GM18870 (cell line): ENCODE measurements around the gene TICRR.
"Not testable (repeated sequence)": the region's sequence is repeated elsewhere in the genome, so short reads cannot be mapped to it uniquely, and the experiment has no call there.

Experiments
- ATAC-seq: cut with Tn5 transposase; IDR thresholded peaks from one replicate; pipeline ENCODE4 v1.9.1; 2021; ENCODE audit warnings: moderate library complexity; ENCODE audit not compliant: unreplicated experiment

TICRR gene

GRCh38 chr15:89575146-89575655, at the start of gene TICRR:
TSS of gene TICRR (plus strand) at chr15:89575469. CDS start at chr15:89575587, 118 bp downstream.
- peak; percentile 98 for ATAC-seq

GRCh38 chr15:89526181-89526580, 49.1 kb upstream of the TICRR start:
- ATAC-seq: no peak

GRCh38 chr15:89526601-89527441, 48.4 kb upstream of the TICRR start:
- ATAC-seq: no peak

- no peak for ATAC-seq
Observed at GRCh38 chr15:89528757-89529352, 46.4 kb upstream of the TICRR start.

GRCh38 chr15:89530976-89531375, 44.3 kb upstream of the TICRR start:
- ATAC-seq: no peak

GRCh38 chr15:89531796-89532537, 43.3 kb upstream of the TICRR start:
- ATAC-seq: no peak

- no peak for ATAC-seq
Observed at GRCh38 chr15:89533861-89534544, 41.3 kb upstream of the TICRR start.

GRCh38 chr15:89539027-89539426, 36.2 kb upstream of the TICRR start:
- ATAC-seq: no peak

GRCh38 chr15:89542369-89542768, 32.9 kb upstream of the TICRR start:
- no peak for ATAC-seq

- ATAC-seq: no peak
Observed at GRCh38 chr15:89543389-89543788, 31.9 kb upstream of the TICRR start.

- ATAC-seq: not testable (repeated sequence)
Observed at GRCh38 chr15:89549138-89549537, 26.1 kb upstream of the TICRR start.

GRCh38 chr15:89550427-89550826, 24.8 kb upstream of the TICRR start:
- ATAC-seq: no peak

- ATAC-seq: peak; percentile 65
Observed at GRCh38 chr15:89551550-89551949, 23.7 kb upstream of the TICRR start.

GRCh38 chr15:89553632-89554031, 21.6 kb upstream of the TICRR start:
- ATAC-seq: no peak

GRCh38 chr15:89554247-89554646, 21.0 kb upstream of the TICRR start:
- ATAC-seq: no peak

GRCh38 chr15:89555768-89556167, 19.5 kb upstream of the TICRR start:
- ATAC-seq: no peak

GRCh38 chr15:89556413-89557262, 18.6 kb upstream of the TICRR start:
- ATAC-seq: no peak

GRCh38 chr15:89559769-89560264, 15.5 kb upstream of the TICRR start:
- no peak for ATAC-seq

GRCh38 chr15:89566181-89566580, 9.1 kb upstream of the TICRR start:
- ATAC-seq: no peak
